Astrocyte (in vitro differentiated cells and primary cell): ENCODE results near the gene SMARCA2. TPM values are rescaled to one million over a fixed set of nuclear protein-coding genes. Genes with fewer than 3 reads are reported as not detected.
A peak's percentile ranks its signal among the peaks of the same experiment; 100 is the strongest.

Experiments used
- DNase-seq: peaks from one replicate; pipeline ENCODE4 v3.0.0-alpha.2; 2010; ENCODE audit warnings: low read depth
- FAIRE-seq: peaks from 2 replicates; lab custom pipeline; 2011; peaks lifted over from hg19 to GRCh38; lab: Jason Lieb, UNC
- H2AFZ ChIP-seq: 2 replicates; pipeline ENCODE4 v1.6.0; 2012; ENCODE audit warnings: low read depth, low read length, inconsistent platforms
- H3K27ac ChIP-seq: 2 replicates; pipeline ENCODE4 v1.5.1; 2011; ENCODE audit warnings: low read depth, low read length, inconsistent platforms
- H3K27me3 ChIP-seq: 2 replicates; pipeline ENCODE4 v1.6.0; 2011; ENCODE audit warnings: low read length, inconsistent platforms; ENCODE audit not compliant: insufficient read depth
- H3K36me3 ChIP-seq: 2 replicates; pipeline ENCODE4 v1.5.1; 2011; ENCODE audit warnings: low read length, inconsistent platforms; ENCODE audit not compliant: insufficient read depth
- H3K4me1 ChIP-seq: 2 replicates; pipeline ENCODE4 v1.5.1; 2011; ENCODE audit warnings: low read length, inconsistent platforms; ENCODE audit not compliant: insufficient read depth
- H3K4me2 ChIP-seq: 2 replicates; pipeline ENCODE4 v1.6.0; 2012; ENCODE audit warnings: low read length, inconsistent platforms
- H3K4me3 ChIP-seq: 2 replicates; pipeline ENCODE4 v1.5.1; 2011; ENCODE audit warnings: low read depth, mild to moderate bottlenecking, low read length, inconsistent platforms; ENCODE audit not compliant: insufficient read depth
- H3K79me2 ChIP-seq: 2 replicates; pipeline ENCODE4 v1.6.0; 2012; ENCODE audit warnings: mild to moderate bottlenecking, low read length, inconsistent platforms; ENCODE audit not compliant: insufficient read depth
- H3K9ac ChIP-seq: 2 replicates; pipeline ENCODE4 v1.6.0; 2012; ENCODE audit warnings: mild to moderate bottlenecking, low read length, inconsistent platforms
- H3K9me3 ChIP-seq: 2 replicates; pipeline ENCODE4 v1.5.1; 2012; ENCODE audit warnings: low read depth, mild to moderate bottlenecking, low read length, inconsistent platforms; ENCODE audit not compliant: insufficient read depth
- H4K20me1 ChIP-seq: 2 replicates; pipeline ENCODE4 v1.6.0; 2012; ENCODE audit warnings: low read length, inconsistent platforms; ENCODE audit not compliant: insufficient read depth
- H3K27ac Mint-ChIP-seq: one replicate; pipeline ENCODE4 v1.8.0; 2021; ENCODE audit warnings: mild to moderate bottlenecking, mixed read lengths; ENCODE audit not compliant: unreplicated experiment
- H3K27me3 Mint-ChIP-seq: one replicate; pipeline ENCODE4 v1.8.0; 2021; ENCODE audit warnings: low read depth, mixed read lengths; ENCODE audit not compliant: unreplicated experiment
- H3K36me3 Mint-ChIP-seq: one replicate; pipeline ENCODE4 v1.8.0; 2021; ENCODE audit warnings: low read depth, mixed read lengths; ENCODE audit not compliant: unreplicated experiment
- H3K4me1 Mint-ChIP-seq: one replicate; pipeline ENCODE4 v1.8.0; 2021; ENCODE audit warnings: low read depth, mixed read lengths; ENCODE audit not compliant: unreplicated experiment
- H3K4me3 Mint-ChIP-seq: one replicate; pipeline ENCODE4 v1.8.0; 2021; ENCODE audit warnings: mild to moderate bottlenecking, moderate library complexity, mixed read lengths; ENCODE audit not compliant: unreplicated experiment
- H3K9me3 Mint-ChIP-seq: one replicate; pipeline ENCODE4 v1.8.0; 2021; ENCODE audit warnings: mild to moderate bottlenecking, mixed read lengths; ENCODE audit not compliant: unreplicated experiment
- CTCF ChIP-seq: IDR thresholded peaks from 2 replicates; pipeline ENCODE4 v1.5.1; 2011; ENCODE audit warnings: low read depth, mild to moderate bottlenecking, inconsistent platforms, low read length, moderate library complexity; ENCODE audit not compliant: insufficient read depth
- EZH2 ChIP-seq: IDR thresholded peaks from 2 replicates; pipeline ENCODE4 v1.6.1; 2012; ENCODE audit warnings: mild to moderate bottlenecking, low read length, inconsistent platforms; ENCODE audit not compliant: insufficient read depth
- total RNA-seq: library from RNA; stranded (reverse); gene quantifications from 2 replicates; pipeline ENCODE4 v1.2.1, GENCODE V29; 2021

SMARCA2 gene
- total RNA-seq, 1 donor from 2014 or later, result 54.2 TPM

DNA sequence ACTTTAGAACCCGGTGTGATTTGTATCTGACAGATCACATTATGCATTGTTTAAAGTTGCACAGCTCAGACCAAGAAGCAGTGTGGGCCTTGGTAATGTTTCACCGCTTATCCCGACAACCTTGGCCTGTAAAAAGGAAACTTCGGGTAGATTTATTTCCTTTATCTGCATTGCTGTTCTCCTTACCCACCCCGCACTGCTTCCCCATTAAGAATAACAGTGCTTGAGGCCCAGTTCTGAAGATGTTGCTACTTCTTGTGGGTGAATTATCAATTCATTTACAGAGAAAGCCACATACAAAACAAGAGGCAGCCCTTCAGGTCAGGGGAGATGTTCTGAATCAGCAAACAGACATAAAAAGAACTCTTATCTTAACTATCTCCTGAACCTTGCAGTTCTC lies 8.4 kb downstream of the SMARCA2 start:
- FAIRE-seq (no peak), DNase-seq (no peak)
- H3K4me1 ChIP-seq, result peaks cover 2% of the 10 kb centered on the region
- H3K9ac ChIP-seq, result no peak overlapping the region
- Mint-ChIP-seq H3K4me1 (peaks cover 20% of the 10 kb centered on the region), H3K36me3 (peaks cover 5% of the 10 kb centered on the region), H3K9me3 (peaks cover 2% of the 10 kb centered on the region), H3K27me3 (peaks cover 2% of the 10 kb centered on the region), H3K27ac (no peak overlapping the region), H3K4me3 (no peak overlapping the region)
- H3K27me3 ChIP-seq, result no peaks in the 10 kb centered on the region
- no peak overlapping the region for H3K27ac ChIP-seq
- peaks cover 53% of the 10 kb centered on the region for H4K20me1 ChIP-seq
- no peaks in the 10 kb centered on the region for H3K9me3 ChIP-seq
- no peak overlapping the region for H2AFZ ChIP-seq
- no peak overlapping the region for H3K4me2 ChIP-seq
- TF ChIP-seq EZH2 (no peak), CTCF (no peak)
- H3K4me3 ChIP-seq, result no peak overlapping the region
- H3K79me2 ChIP-seq, result peaks cover 97% of the 10 kb centered on the region
- no peaks in the 10 kb centered on the region for H3K36me3 ChIP-seq

DNA sequence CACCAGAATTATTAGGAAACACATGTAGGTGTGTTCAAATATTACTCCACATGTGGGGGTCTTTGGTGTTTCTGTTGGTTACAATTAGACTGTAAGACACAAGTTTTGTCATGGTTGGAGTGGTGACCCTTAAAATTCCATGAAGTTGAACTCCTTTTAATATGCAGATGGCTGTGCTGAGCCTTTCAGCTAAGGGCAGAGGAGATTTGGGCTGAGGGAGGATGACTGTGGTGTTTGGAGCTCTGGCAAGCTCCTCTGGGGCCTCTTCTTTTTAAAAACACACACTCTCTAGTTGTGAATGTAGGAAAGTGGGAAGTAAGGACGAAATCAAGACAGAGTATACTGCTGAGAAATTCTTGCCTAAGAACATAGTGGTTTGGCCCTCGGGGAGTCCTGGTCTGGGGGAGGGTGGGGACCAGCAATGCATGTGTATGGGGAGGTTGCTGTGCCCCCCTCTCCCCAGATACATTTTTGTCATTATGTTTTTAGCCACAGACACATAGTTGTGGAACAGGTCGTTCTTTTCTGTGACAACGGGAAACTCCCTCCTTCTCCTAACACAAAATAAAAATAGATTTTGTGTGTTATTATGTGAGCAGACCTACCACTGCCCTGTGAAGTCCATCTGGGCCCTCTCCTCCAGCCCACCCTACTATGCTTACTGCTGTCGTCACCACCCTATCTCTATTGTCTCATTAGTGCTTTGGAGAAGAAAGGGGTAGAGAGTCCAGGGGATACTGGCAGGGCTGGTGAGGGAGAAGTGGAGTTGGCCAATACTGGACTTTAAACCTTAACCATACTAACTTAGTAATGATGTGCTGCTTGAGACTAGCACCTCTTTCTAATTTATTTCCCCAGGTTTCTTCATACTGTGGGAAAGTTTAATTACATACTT lies 10.0 kb downstream of the SMARCA2 start:
- Histone ChIP-seq H3K4me1 (no peaks in the 10 kb centered on the region), H3K36me3 (no peaks in the 10 kb centered on the region), H3K27ac (no peak overlapping the region), H3K79me2 (peaks cover 90% of the 10 kb centered on the region), H3K4me3 (no peak overlapping the region), H3K27me3 (no peaks in the 10 kb centered on the region), H3K9ac (no peak overlapping the region), H2AFZ (no peak overlapping the region), H3K4me2 (no peak overlapping the region), H4K20me1 (peaks cover 56% of the 10 kb centered on the region), H3K9me3 (no peaks in the 10 kb centered on the region)
- peaks cover 2% of the 10 kb centered on the region for H3K9me3 Mint-ChIP-seq
- DNase-seq, result no peak
- peak overlapping the region; percentile 55 for H3K4me3 Mint-ChIP-seq
- H3K36me3 Mint-ChIP-seq, result peaks cover 5% of the 10 kb centered on the region
- peak overlapping the region; percentile 77 for H3K27ac Mint-ChIP-seq
- peaks cover 14% of the 10 kb centered on the region for H3K4me1 Mint-ChIP-seq
- H3K27me3 Mint-ChIP-seq, result peaks cover 1% of the 10 kb centered on the region
- no peak for FAIRE-seq
- TF ChIP-seq CTCF (no peak), EZH2 (no peak)
